T47D (cell line): ENCODE results near the gene PPP2R3A.
"Not testable (repeated sequence)": the region's sequence is repeated elsewhere in the genome, so short reads cannot be mapped to it uniquely, and the experiment has no call there.

Source experiments
- DNase-seq, 2 experiments: peaks; one replicate each; pipeline versions ENCODE4 v3.0.0 to v3.0.0-alpha.2; 2011 to 2012; ENCODE audit warnings: low read depth in 1 of 2, low spot score in 1 of 2
- JUND ChIP-seq: IDR thresholded peaks from 2 replicates; pipeline ENCODE4 v1.6.1; 2012; ENCODE audit warnings: low read depth
- in situ Hi-C: cut with HindIII; loops from 2 replicates; pipeline ENCODE4 v1.10.0; 2016; ENCODE audit warnings: low sequenced_read_pairs, low pct_unique_long_range_greater_than_20kb

The PPP2R3A gene

DNA sequence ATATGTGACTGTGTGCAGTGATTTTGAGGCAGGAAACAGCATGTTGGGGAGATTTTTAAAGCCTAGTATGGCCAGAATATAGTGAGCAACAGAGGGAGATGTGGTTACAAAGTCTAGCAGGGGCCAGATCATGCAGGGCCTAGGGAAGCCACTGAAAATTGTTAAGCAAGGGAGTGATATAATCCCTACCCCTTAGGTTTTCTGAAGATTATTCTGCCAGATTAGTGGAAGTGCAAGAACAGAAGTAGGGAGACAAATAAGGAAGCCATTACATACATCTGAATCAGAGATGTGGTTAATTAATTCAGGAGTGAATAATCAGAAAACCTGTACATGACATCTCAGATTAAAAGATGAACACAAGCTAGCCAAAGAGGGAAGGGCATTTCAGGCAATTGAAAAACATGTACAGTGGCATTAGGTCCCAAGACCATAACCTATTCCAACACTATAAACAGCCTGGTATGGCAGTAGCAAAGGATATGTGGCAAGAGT lies 175.8 kb downstream of the PPP2R3A start:
- no peak for DNase-seq
- in situ Hi-C loops: no loop called here
- TF ChIP-seq JUND: no peak

DNA sequence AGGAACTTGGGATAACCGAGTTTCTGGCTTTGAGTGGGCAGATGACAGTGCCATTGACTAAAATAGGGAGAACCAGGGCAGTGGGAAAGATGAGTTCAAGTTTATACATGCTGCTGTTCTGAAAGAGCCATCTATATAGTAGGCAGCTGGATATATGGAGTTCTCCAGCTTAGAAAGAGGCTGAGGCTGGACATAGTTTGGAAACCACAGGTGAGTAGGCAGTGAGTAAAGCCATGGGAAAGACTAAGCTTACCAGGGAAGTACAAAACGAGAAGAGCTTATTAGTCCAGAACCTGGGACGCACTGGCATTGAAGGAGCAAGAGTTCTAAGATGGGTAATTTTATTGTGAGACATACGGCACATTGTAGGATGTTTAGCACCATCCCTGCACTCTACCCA lies 176.4 kb downstream of the PPP2R3A start:
- TF ChIP-seq JUND: no peak
- DNase-seq: no peak
- in situ Hi-C loops: no loop called here

DNA sequence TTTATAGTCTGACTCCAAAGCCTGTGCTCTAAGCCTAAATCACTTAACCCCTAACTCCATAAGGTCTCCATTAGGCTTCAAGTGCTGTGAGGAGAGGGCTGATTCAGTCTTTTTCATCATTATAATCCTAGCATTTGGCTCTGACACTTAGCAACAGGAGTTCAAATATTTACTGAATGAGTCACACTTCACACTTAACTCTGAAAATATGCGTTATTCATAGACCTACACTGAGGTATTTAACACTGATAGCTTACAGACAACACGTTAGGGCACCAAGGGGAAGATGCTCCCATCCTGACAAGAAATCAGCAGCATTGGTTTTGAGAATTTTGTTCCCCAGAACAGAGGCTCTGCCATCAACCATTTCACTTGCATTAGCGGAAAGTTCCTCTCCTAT lies 177.1 kb downstream of the PPP2R3A start:
- no peak for TF ChIP-seq JUND
- peak in 1 of 2 experiments; percentile 34 for DNase-seq
- in situ Hi-C loops: no loop called here

DNA sequence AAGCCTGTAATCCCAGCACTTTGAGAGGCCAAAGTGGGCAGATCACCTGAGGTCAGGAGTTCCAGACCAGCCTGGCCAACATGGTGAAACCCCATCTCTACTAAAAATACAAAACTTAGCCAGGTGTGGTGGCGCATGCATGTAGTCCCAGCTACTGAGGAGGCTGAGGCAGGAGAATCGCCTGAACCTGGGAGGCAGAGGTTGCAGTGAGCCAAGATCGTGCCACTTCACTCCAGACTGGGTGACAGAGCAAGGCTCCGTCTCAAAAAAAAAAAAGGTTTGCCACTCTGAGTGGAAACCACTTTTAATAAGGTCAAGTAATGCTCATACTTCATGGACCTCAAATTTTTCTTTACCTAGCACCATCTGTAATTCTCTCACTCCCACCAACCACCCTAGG lies 178.9 kb downstream of the PPP2R3A start:
- DNase-seq, in situ Hi-C loops: not testable (repeated sequence)

DNA sequence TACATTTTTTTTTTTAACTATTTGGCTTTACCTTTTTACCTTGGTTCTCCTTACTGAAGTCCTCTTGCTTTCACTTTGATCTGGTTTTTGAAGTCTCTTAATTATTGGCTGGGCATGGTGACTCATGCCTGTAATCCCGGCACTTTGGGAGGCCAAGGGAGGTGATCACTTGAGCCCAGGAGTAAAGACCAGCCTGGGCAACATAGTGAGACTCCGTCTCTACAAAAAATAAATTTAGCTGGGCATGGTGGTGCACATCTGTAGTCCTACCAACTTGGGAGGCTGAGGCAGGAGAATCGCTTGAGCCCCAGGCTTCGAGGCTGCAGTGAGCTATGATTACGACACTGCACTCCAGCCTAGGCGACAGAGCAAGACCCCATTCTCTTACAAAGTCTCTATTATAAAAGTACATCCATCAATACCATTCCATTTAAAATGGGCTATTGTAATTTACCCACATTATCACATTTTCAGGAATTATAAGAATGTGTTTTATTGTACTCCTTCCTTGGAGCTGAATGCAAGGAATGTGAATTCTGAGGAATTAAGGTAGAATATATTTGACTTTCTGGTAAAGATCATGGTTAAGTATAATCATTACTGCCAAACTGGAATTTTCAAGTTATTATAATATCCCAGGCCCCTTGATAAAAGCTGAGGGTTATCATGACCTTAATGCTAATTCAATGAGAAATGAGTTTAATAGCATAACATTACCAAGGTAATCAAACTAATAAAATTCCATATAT lies 181.6 kb downstream of the PPP2R3A start:
- in situ Hi-C loops: no loop called here
- TF ChIP-seq JUND: no peak
- DNase-seq: no peak

DNA sequence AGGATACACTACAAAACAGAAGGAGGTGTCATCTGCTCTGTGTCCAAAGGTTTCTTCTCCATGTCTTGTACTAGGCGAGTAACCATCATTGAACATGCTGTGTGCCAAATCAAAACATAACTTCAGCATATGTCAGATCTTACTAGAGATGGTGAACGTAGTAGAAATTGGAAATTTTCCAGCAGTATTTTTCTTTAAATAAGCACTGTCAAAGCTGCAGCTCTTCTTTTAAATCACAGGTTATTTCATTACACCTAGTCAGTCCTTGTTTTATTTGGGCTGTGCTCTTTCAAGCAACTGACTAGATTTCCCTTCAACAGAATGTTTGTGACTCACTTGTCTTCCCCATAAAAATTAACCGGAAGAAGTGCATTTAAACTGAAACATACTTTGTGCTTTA lies 184.1 kb downstream of the PPP2R3A start:
- DNase-seq: no peak
- in situ Hi-C loops: no loop called here
- no peak for TF ChIP-seq JUND

DNA sequence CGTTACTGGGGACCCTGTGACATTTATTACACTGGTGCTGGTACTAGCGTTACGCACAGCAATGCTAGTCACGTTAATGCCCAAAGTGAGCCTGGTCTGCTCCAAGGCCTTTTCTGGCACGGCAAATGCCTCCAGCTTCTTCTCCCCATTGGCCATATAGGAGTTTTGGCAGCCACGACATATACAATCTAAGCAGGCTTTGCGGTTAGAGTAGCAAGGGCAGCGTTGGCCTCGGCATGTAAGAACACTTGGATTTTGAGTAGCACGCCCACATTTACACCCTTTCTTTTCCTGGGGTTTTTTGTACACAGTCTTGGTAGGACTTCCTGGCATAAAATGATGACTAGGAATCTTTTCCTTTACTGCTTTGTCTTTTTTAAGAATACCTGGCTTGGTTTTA lies 185.7 kb downstream of the PPP2R3A start:
- TF ChIP-seq JUND: no peak
- DNase-seq: no peak
- in situ Hi-C loops: no loop called here

DNA sequence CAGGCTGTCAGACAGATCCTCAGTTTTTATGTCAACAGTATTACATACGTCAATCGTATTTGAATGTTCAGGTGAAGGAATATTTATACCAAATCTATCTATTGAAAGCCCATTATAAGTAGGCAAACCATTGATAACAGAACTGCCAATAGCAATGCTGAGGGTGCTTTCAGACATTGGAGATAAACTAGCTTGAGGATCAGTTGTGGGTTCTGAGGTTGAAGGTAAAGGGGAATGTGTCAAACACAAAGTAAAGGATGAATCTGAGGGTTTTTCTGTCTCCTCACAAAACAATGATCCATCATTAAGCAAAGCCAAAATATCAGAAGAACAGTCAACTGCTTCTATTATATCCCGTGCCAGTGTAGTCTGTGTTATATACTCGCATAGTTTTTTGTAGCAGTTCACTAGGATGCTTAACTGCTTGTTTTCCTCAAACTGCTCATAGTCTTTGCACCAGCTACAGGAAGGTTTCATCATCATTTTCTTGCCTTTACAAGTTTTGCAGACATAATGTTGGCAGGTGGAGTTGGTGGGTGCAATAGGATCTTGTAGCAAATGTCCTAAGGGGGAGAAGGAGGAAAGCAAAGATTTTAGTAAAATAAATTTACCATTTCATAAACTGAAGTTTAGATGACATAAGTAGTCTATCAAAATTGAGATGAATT lies 186.8 kb downstream of the PPP2R3A start:
- in situ Hi-C loops: no loop called here
- no peak for TF ChIP-seq JUND
- no peak for DNase-seq

DNA sequence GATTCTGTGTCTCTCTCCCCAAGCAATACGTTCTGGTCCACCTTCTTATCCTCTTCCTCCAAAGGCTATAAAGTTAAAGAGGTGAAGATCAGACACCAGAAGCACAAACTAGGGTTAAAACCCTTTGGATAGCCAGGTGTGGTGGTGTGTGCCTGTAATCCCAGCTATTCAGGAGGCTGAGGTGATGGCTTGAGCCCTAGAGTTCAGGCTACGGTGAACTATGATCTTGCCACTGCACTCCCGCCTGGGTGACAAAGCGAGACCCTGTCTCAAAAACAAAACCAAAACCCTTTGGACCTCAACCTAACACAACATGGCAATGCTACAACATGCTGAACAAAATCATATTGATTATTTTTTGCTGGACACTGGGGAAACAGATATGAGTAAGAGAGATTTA lies 187.4 kb downstream of the PPP2R3A start:
- in situ Hi-C loops: no loop called here
- no peak for DNase-seq
- no peak for TF ChIP-seq JUND

DNA sequence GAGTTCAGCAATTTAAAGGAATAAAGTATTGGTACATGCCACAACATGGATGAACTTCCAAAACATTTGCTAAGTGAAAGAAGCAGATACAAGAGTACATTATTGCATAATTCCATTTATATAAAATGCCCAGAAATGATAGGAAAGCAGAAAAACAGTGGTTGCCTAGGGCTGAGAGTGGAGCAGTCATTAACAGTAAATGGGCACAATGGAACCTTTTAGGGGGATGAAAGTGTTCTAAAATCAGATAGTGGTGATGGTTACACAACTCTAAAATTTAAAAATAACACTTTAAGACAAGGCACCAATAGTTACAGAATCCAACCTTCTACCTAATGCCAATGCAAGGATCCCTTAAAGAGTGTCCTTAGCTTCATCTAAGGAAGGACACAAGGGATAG lies 196.0 kb downstream of the PPP2R3A start:
- TF ChIP-seq JUND: no peak
- in situ Hi-C loops: no loop called here
- no peak for DNase-seq

DNA sequence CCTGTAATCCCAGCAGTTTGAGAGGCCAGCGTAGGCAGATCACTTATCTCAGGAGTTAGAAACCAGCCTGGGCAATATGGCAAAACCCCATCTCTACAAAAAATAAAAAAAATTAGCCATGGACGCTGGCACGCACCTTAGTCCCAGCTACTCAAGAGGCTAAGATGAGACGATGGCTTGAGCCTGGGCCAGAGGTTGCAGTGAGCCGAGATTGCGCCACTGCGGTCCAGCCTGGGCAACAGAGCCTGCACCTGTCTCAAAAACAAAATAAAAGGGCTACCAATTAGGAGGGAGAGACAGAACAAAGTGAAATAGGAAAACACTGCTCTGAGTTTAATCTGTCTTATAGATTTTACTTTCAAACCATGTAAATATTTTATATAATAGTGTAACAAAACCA lies 196.8 kb downstream of the PPP2R3A start:
- no peak for DNase-seq
- in situ Hi-C loops: no loop called here
- no peak for TF ChIP-seq JUND

DNA sequence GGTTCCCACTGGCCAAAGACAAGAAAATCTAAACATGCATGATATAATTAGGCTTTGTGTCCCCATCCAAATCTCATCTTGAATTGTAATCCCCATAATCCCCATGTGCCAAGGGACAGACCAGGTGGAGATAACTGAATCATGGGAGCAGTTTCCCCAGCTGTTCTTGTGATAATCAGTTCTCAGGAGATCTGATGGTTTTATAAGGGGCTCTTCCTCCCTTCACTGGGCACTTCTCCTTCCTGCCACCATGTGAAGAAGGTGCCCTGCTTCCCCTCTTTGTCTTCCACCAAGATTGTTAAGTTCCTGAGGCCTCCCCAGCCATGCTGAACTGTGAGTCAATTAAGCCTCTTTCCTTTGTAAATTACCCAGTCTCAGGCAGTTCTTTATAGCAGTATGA lies 198.1 kb downstream of the PPP2R3A start:
- DNase-seq, in situ Hi-C loops: not testable (repeated sequence)

DNA sequence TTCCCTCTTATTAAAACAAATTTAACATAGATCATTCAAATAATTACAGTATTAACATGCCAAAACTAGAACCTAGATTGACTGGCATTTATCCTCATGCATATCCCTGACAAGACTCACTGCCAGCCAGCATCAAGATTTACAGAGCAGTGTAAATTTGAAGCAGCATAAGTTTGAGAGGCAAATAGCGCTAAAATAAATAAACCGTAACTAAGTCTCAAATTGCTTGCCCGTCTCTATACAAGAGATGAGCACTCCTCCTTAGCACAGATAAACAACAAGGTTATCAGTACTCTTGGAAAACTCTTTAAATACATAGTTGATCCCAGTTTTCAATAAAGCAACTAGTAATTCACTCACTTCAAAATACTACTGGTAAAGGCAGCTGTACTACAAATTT lies 201.0 kb downstream of the PPP2R3A start:
- no peak for TF ChIP-seq JUND
- DNase-seq: no peak
- in situ Hi-C loops: no loop called here

DNA sequence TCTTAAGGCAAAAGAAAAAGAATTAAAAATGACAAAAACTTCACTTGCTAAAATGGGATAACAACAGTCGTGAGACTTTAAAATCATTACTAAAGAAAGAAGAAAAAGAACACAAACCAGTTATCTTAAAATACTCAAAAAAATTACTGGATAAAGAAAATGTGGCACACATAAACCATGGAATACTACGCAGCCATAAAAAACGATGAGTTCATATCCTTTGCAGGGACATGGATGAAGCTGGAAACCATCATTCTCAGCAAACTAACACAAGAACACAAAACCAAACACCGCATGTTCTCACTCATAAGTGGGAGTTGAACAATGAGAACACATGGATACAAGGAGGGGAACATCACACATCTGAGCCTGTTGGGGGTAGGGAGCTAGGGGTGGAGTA lies 202.7 kb downstream of the PPP2R3A start:
- DNase-seq, in situ Hi-C loops: not testable (repeated sequence)
